AG09319 (cell line): ENCODE results near the gene POFUT1.
A peak's percentile ranks its signal among the peaks of the same experiment; 100 is the strongest.

Source experiments
- DNase-seq: peaks from one replicate; pipeline ENCODE4 v3.0.0-alpha.2; 2010; ENCODE audit warnings: low read depth; ENCODE audit errors: extremely low read depth
- CTCF ChIP-seq: IDR thresholded peaks from 2 replicates; pipeline ENCODE4 v1.5.1; 2011; ENCODE audit warnings: low read depth, mild to moderate bottlenecking, inconsistent platforms, low read length, moderate library complexity

Gene POFUT1

GRCh38 chr20:32277361-32278198 is 69.9 kb downstream of the POFUT1 start, which contains the start of gene KIF3B:
TSS of gene KIF3B (plus strand) at chr20:32277651. CDS start at chr20:32309778, 32,127 bp downstream.
- peak; percentile 71 for DNase-seq

DNA sequence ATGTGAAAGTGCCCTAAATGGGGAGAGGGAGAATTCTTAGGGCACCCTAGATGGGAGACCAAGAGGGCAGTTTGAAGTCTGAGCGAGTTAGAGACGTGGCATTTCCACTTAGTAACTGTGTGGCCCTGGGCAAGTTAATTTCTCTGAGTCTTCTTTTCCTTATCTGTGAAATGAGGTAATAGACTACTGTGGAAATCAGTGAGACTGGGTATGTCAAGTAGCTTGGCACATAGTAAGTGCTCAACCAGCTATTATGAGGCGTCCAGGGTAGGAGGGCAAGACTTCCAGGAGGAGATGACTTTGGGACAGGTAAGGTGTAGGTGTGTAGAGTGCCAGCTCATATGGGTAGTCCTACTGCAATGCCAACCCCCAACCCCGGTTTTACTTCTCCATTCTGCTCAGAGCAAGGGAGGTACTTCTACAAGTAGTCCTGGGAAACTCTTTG is 70.5 kb downstream of the POFUT1 start:
- DNase-seq: no peak
- no peak for TF ChIP-seq CTCF

More at GRCh38 chr20:32277361-32278198, 69.9 kb downstream of the POFUT1 start, which contains the start of gene KIF3B:
- no peak for TF ChIP-seq CTCF

- no peak for DNase-seq
- no peak for TF ChIP-seq CTCF
These were observed 74.0 kb downstream of the POFUT1 start for GRCh38 chr20:32281711-32282110.

GRCh38 chr20:32282461-32282860 is 74.8 kb downstream of the POFUT1 start:
- DNase-seq: no peak
- no peak for TF ChIP-seq CTCF

- no peak for DNase-seq
- TF ChIP-seq CTCF: no peak
These were observed 77.5 kb downstream of the POFUT1 start for GRCh38 chr20:32285082-32285620.

GRCh38 chr20:32285621-32286371 is 78.1 kb downstream of the POFUT1 start:
- no peak for DNase-seq
- TF ChIP-seq CTCF: no peak

GRCh38 chr20:32287231-32287638 is 79.6 kb downstream of the POFUT1 start:
- DNase-seq: no peak
- no peak for TF ChIP-seq CTCF
